PC-9 (cell line): ENCODE measurements around the gene SNPH. TPM values are rescaled to one million over a fixed set of nuclear protein-coding genes. Genes with fewer than 3 reads are reported as not detected.

Source experiments
- BruUV-seq: library from RNA; stranded (reverse); fragments of 400-500 nt; replicated peaks from 2 replicates; lab custom pipeline; 2021; lab: Mats Ljungman, UMichigan
- CTCF ChIA-PET: fragments of 300-600 bp; sonication (Branson Sonifier 250); formaldehyde crosslinking; loops from one replicate; lab custom pipeline; 2022; ENCODE audit warnings: antibody characterized with exemption; lab: Charles Lee
- POLR2A ChIA-PET: fragments of 300-600 bp; sonication (Branson Sonifier 250); formaldehyde crosslinking; loops from one replicate; lab custom pipeline; 2022; ENCODE audit warnings: antibody characterized with exemption; ENCODE audit not compliant: unreplicated experiment; lab: Charles Lee
- DNase-seq, 2 experiments: peaks; one replicate each; pipeline versions ENCODE4 v3.0.0 to v3.0.0-alpha.2; 2015 to 2022; ENCODE audit warnings: mixed read lengths in 1 of 2
- H2AFZ ChIP-seq: fragments of 200-600 bp; sonication (generic); 2 replicates; pipeline ENCODE4 v1.8.1; 2017; ENCODE audit warnings: antibody characterized with exemption
- H3F3A ChIP-seq: fragments of 200-600 bp; sonication (generic); 2 replicates; pipeline ENCODE4 v1.8.1; 2017; ENCODE audit warnings: antibody characterized with exemption, mild to moderate bottlenecking, low read depth; ENCODE audit not compliant: insufficient read depth
- H3K27ac ChIP-seq: fragments of 200-600 bp; sonication (generic); 2 replicates; pipeline ENCODE4 v1.6.1; 2016; ENCODE audit warnings: mixed run types
- H3K27me3 ChIP-seq: fragments of 200-600 bp; sonication (generic); 2 replicates; pipeline ENCODE4 v1.6.1; 2016; ENCODE audit warnings: low read depth, mixed run types; ENCODE audit not compliant: insufficient read depth
- H3K36me3 ChIP-seq: fragments of 200-600 bp; sonication (generic); 2 replicates; pipeline ENCODE4 v1.6.1; 2016; ENCODE audit warnings: low read depth, mixed run types
- H3K4me1 ChIP-seq: fragments of 200-600 bp; sonication (generic); replicated peaks from 2 replicates; pipeline ENCODE4 v1.6.1; 2016; ENCODE audit warnings: mixed run types; ENCODE audit not compliant: insufficient read depth
- H3K4me2 ChIP-seq: fragments of 200-600 bp; sonication (generic); 2 replicates; pipeline ENCODE4 v1.6.1; 2017; ENCODE audit warnings: mixed run types
- H3K4me3 ChIP-seq: fragments of 200-600 bp; sonication (generic); 2 replicates; pipeline ENCODE4 v1.6.1; 2016; ENCODE audit warnings: mixed run types
- H3K79me2 ChIP-seq: fragments of 200-600 bp; sonication (generic); 2 replicates; pipeline ENCODE4 v1.6.1; 2017; ENCODE audit warnings: low read depth, mixed run types
- H3K9me2 ChIP-seq: fragments of 200-600 bp; sonication (generic); 2 replicates; pipeline ENCODE4 v1.8.1; 2017; ENCODE audit warnings: mild to moderate bottlenecking; ENCODE audit not compliant: insufficient read depth
- H3K9me3 ChIP-seq: fragments of 200-600 bp; sonication (generic); 2 replicates; pipeline ENCODE4 v1.8.1; 2016; ENCODE audit warnings: low read depth; ENCODE audit not compliant: insufficient read depth
- H4K20me1 ChIP-seq: fragments of 200-600 bp; sonication (generic); 2 replicates; pipeline ENCODE4 v1.8.1; 2017; ENCODE audit not compliant: insufficient read depth
- EZH2 ChIP-seq: fragments of 200-600 bp; sonication (generic); IDR thresholded peaks from 2 replicates; pipeline ENCODE4 v1.8.0; 2017; ENCODE audit warnings: antibody characterized with exemption, low read depth
- intact Hi-C: fragments of 100-400 bp; cut with micrococcal nuclease; formaldehyde crosslinking; loops from one replicate; pipeline ENCODE4 v1.10.0; 2022; ENCODE audit not compliant: unreplicated experiment
- total RNA-seq: library from RNA; stranded (reverse); gene quantifications from 2 replicates; pipeline ENCODE4 v1.2.3, GENCODE V29; 2021
- TF ChIP-seq, protein P1 (sequence below): fragments of 200-600 bp; sonication (generic); conservative IDR thresholded peaks from 2 replicates; pipeline ENCODE4 v1.6.1; 2017; ENCODE audit warnings: mixed run types, antibody characterized with exemption, mild to moderate bottlenecking, moderate library complexity

Gene SNPH
- total RNA-seq, 1 experiment from 2014 or later: 3.4 TPM

DNA sequence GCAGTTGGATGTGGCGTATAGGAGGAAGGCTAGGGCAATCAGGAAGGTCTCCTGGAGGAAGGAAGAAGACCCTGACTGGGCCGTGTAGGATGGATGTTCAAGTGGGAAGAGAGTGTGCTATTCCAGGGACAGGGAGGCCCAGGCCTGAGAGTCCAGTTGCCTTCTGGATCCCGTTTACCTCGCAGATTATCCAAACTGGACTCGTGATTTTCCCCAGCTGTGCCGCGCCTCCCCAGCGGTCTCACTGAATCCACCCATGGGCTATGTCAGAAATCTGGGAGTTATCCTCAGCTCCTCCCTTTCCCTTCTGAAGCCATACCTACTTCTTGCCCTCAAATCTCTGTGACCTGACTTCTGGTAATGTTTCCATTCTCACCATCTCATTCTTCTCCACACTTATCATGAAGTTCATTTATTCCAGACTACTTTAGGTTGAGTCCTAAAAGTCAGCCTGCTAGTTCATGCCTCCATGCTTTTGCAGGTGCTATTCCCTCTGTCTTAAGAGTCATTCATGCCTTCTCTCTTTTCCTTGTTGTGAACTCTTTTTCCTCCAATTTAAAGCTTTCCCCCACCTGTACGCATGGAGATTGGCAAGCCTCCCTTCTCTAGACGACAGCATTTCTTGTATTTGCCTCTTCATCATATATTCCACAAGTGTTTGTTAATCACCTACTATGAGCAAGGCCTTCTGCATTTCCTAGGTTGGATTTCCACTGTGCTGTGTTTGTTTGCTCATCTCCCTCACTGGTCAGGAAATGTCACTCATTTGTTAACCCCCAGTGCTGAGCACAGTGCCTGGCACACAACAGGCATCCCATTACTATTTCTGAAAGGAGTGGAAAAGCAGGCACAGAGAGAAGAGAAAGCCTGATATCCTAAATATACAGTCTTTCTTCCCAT is 60.2 kb downstream of the SNPH start:
- H3K36me3 ChIP-seq: peaks cover 3% of the 10 kb centered on the region; the same call in 1 of the 2 replicates
- H3K9me3 ChIP-seq: no peaks in the 10 kb centered on the region
- ChIA-PET CTCF (interaction anchor here (0.9 to 1.3 kb wide), 2 partner anchors 109 to 177 kb away, joined by 3 to 4 read pairs; no protein-coding TSS in a partner anchor), POLR2A (interaction anchor here (0.6 kb wide), 2 partner anchors 73 to 103 kb away, joined by 3 to 4 read pairs; no protein-coding TSS in a partner anchor)
- intact Hi-C loops: loop anchor here (5.0 to 10.0 kb wide), 4 partner anchors 51 to 479 kb away; no protein-coding TSS in a partner anchor
- peak overlapping the region; percentile 87 for H3K4me3 ChIP-seq
- peaks cover 5% of the 10 kb centered on the region; the same call in 1 of the 2 replicates for H4K20me1 ChIP-seq
- TSS peak; percentile 66 for BruUV-seq
- H3K4me2 ChIP-seq: peak overlapping the region; percentile 79
- no peaks in the 10 kb centered on the region for H3K27me3 ChIP-seq
- H2AFZ ChIP-seq: 0 out of 2 replicates have a peak overlapping the region, but pooled peaks have one; percentile 84
- TF ChIP-seq, protein P1, sequence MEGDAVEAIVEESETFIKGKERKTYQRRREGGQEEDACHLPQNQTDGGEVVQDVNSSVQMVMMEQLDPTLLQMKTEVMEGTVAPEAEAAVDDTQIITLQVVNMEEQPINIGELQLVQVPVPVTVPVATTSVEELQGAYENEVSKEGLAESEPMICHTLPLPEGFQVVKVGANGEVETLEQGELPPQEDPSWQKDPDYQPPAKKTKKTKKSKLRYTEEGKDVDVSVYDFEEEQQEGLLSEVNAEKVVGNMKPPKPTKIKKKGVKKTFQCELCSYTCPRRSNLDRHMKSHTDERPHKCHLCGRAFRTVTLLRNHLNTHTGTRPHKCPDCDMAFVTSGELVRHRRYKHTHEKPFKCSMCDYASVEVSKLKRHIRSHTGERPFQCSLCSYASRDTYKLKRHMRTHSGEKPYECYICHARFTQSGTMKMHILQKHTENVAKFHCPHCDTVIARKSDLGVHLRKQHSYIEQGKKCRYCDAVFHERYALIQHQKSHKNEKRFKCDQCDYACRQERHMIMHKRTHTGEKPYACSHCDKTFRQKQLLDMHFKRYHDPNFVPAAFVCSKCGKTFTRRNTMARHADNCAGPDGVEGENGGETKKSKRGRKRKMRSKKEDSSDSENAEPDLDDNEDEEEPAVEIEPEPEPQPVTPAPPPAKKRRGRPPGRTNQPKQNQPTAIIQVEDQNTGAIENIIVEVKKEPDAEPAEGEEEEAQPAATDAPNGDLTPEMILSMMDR: no peak
- TF ChIP-seq EZH2: no peak
- H3K27ac ChIP-seq: peak overlapping the region; percentile 95
- peaks cover 53% of the 10 kb centered on the region for H3K4me1 ChIP-seq
- no peak for DNase-seq
- H3K9me2 ChIP-seq: no peaks in the 10 kb centered on the region
- peaks cover 30% of the 10 kb centered on the region; the same call in 1 of the 2 replicates for H3F3A ChIP-seq
- peaks cover 56% of the 10 kb centered on the region for H3K79me2 ChIP-seq

DNA sequence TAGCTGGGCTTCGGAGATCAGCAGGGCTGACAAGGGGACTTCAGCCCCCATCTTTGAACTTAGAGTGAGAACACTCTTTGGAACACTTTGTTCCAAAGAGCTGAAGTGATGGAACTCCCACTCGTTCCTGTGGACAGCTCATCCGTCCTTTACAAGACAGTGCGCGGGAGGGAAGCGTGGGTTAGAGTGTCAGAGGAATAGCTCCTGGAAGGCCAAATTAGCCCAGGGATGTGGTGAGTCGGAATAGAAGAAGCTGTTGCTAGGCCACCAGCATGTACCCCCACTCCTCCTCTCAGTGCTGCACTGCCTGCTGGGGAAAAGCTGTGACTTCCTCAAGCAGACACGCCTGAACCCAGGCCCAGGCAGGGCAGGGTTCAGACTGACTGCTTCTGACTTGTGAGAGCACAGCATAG is 61.2 kb downstream of the SNPH start:
- BruUV-seq: no TSS peak
- ChIA-PET CTCF (no interaction called here), POLR2A (no interaction called here)
- H3K27me3 ChIP-seq: no peaks in the 10 kb centered on the region
- intact Hi-C loops: loop anchor here (5.0 to 10.0 kb wide), 4 partner anchors 50 to 478 kb away; no protein-coding TSS in a partner anchor
- peaks cover 53% of the 10 kb centered on the region for H3K4me1 ChIP-seq
- no peak overlapping the region for H3K4me3 ChIP-seq
- H3K9me2 ChIP-seq: no peaks in the 10 kb centered on the region
- peaks cover 30% of the 10 kb centered on the region; the same call in 1 of the 2 replicates for H3F3A ChIP-seq
- peak overlapping the region; percentile 79 for H3K27ac ChIP-seq
- peak overlapping the region; percentile 79 for H3K4me2 ChIP-seq
- H2AFZ ChIP-seq: no peak overlapping the region
- TF ChIP-seq, protein P1: no peak
- TF ChIP-seq EZH2: no peak
- H3K9me3 ChIP-seq: no peaks in the 10 kb centered on the region
- DNase-seq: no peak
- peaks cover 8% of the 10 kb centered on the region; the same call in 1 of the 2 replicates for H3K36me3 ChIP-seq
- H3K79me2 ChIP-seq: peaks cover 64% of the 10 kb centered on the region
- H4K20me1 ChIP-seq: peaks cover 5% of the 10 kb centered on the region; the same call in 1 of the 2 replicates
